ENCODE results near the gene FBXO40.

The FBXO40 gene

GRCh38 chr3:121667333-121667732 lies 74.2 kb downstream of the FBXO40 start:
- DNase-seq = no peak

- no peak for DNase-seq
Measured at GRCh38 chr3:121670676-121671075, 77.5 kb downstream of the FBXO40 start.

GRCh38 chr3:121677141-121677540 lies 84.0 kb downstream of the FBXO40 start:
- DNase-seq = no peak

Measured in activated gamma-delta T cell (primary cell).